ENCODE data around the gene TPM3. TPM values are rescaled to one million over a fixed set of nuclear protein-coding genes. Genes with fewer than 3 reads are reported as not detected.

Gene TPM3
- total RNA-seq, 2 experiments from 2014 or later = 235 to 420 TPM

DNA sequence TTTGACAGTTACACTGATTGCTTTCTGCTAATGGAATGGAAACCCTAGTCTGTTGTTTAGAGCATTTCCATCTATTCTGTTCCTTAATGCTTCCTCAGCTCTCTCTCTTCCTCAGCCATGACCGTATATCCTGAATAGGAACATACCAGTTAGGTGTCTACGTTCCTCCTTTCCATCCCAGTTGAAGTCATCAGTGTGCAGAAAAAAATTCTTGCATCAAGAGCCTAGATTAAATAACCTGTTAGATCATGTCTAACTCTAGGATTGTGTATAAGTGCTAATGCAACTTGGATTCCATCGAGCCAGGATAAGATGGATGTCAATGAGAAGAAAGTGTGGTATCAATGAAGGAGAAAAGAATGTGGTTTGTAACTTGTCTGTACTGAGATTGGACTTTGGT, 47.6 kb upstream of the TPM3 start:
- Histone ChIP-seq H3K27ac (ENCODE audit: low read depth, low read length, poor library complexity, severe bottlenecking) (no peak overlapping the region), H3K4me1 (ENCODE audit: insufficient read depth, low read length, poor library complexity, severe bottlenecking) (no peaks in the 10 kb centered on the region), H3K36me3 (ENCODE audit: insufficient read depth, low read length) (peaks cover 100% of the 10 kb centered on the region), H3K9me3 (ENCODE audit: low read length) (no peaks in the 10 kb centered on the region), H3K79me2 (ENCODE audit: insufficient read depth, low read depth, low read length) (peaks cover 36% of the 10 kb centered on the region), H2AFZ (ENCODE audit: low read length) (no peak overlapping the region), H3K9me2 (ENCODE audit: insufficient read depth, low read length) (no peaks in the 10 kb centered on the region), H4K20me1 (ENCODE audit: insufficient read depth, low read length) (peaks cover 4% of the 10 kb centered on the region), H3K4me3 (ENCODE audit: low read depth, low read length, poor library complexity, severe bottlenecking) (no peak overlapping the region), H3K4me2 (ENCODE audit: low read length) (no peak overlapping the region)
- POLR2A ChIA-PET = no interaction called here
- BruUV-seq (replicated peaks) = no TSS peak
- CTCF ChIA-PET (ENCODE audit: unreplicated experiment) = no interaction called here
- no peak for DNase-seq (ENCODE audit: low spot score)
- TF ChIP-seq, protein P1, sequence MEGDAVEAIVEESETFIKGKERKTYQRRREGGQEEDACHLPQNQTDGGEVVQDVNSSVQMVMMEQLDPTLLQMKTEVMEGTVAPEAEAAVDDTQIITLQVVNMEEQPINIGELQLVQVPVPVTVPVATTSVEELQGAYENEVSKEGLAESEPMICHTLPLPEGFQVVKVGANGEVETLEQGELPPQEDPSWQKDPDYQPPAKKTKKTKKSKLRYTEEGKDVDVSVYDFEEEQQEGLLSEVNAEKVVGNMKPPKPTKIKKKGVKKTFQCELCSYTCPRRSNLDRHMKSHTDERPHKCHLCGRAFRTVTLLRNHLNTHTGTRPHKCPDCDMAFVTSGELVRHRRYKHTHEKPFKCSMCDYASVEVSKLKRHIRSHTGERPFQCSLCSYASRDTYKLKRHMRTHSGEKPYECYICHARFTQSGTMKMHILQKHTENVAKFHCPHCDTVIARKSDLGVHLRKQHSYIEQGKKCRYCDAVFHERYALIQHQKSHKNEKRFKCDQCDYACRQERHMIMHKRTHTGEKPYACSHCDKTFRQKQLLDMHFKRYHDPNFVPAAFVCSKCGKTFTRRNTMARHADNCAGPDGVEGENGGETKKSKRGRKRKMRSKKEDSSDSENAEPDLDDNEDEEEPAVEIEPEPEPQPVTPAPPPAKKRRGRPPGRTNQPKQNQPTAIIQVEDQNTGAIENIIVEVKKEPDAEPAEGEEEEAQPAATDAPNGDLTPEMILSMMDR (conservative IDR thresholded peaks at IDR 0.05; ENCODE audit: low read length) = no peak
- TF ChIP-seq EZH2phosphoT487 (IDR thresholded peaks at IDR 0.05; ENCODE audit: borderline replicate concordance, low read depth, low read length) = no peak
- intact Hi-C loops (cut with micrococcal nuclease; ENCODE audit: unreplicated experiment) = no loop called here

DNA sequence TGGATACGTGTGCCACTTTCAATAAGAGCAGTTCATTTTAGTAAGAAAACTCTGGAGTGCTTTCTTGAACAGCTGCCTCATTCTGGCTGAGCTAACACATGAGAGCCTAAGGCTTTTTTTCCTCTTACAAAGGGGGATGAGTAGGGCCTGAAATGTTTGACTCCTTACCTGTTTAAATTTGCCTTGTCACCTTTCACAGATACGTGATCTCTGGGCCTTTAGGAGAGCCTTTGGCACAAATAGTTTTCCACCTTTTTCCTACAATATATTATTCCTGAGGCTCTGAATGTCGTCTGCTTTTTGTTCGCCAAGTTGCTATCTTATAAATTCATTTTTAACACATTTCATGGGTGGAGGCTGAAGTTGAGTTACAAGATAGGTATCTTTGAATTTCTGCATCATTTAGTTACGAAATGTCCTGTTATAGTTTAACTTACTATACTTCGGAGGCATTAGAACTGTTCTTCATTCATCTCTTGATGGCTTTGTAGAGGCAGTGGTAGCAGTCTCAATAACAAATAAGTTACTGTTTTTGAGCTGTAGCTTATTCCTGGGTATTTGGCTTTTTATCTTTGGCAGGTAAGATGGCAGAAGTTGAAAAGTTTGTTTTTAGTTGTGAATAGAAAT, 46.1 kb upstream of the TPM3 start:
- intact Hi-C loops (cut with micrococcal nuclease; ENCODE audit: unreplicated experiment) = no loop called here
- CTCF ChIA-PET (ENCODE audit: unreplicated experiment) = no interaction called here
- TF ChIP-seq, protein P1 (conservative IDR thresholded peaks at IDR 0.05; ENCODE audit: low read length) = no peak
- TF ChIP-seq EZH2phosphoT487 (IDR thresholded peaks at IDR 0.05; ENCODE audit: borderline replicate concordance, low read depth, low read length) = no peak
- Histone ChIP-seq H4K20me1 (ENCODE audit: insufficient read depth, low read length) (peaks cover 4% of the 10 kb centered on the region), H3K4me3 (ENCODE audit: low read depth, low read length, poor library complexity, severe bottlenecking) (no peak overlapping the region), H3K4me2 (ENCODE audit: low read length) (no peak overlapping the region), H3K9me3 (ENCODE audit: low read length) (no peaks in the 10 kb centered on the region), H3K27ac (ENCODE audit: low read depth, low read length, poor library complexity, severe bottlenecking) (no peak overlapping the region), H3K36me3 (ENCODE audit: insufficient read depth, low read length) (peaks cover 98% of the 10 kb centered on the region), H2AFZ (ENCODE audit: low read length) (no peak overlapping the region), H3K9me2 (ENCODE audit: insufficient read depth, low read length) (no peaks in the 10 kb centered on the region), H3K79me2 (ENCODE audit: insufficient read depth, low read depth, low read length) (peaks cover 36% of the 10 kb centered on the region), H3K4me1 (ENCODE audit: insufficient read depth, low read length, poor library complexity, severe bottlenecking) (no peaks in the 10 kb centered on the region)
- no peak for DNase-seq (ENCODE audit: low spot score)
- TSS peak; percentile 4 for BruUV-seq (replicated peaks)
- POLR2A ChIA-PET = no interaction called here

DNA sequence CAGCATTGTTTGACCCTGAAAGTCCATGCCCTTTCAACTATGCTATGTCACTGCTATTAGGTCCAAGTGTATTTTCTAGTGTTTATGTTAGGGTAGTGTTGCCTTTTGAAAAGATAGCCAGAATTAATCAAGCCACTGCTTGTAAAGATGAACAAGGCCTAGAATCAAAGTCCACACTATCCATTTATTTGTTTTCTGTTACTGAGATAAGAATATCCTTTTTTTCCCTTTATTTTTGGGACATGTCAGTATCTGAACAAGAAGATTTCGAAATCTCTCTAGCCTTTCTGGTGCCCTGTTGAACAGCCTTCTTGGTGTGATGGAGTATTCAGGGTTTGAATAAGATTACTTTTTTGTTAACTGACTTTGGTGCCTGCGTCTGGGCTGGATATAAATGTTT, 45.5 kb upstream of the TPM3 start:
- BruUV-seq (replicated peaks) = no TSS peak
- H3K36me3 ChIP-seq (ENCODE audit: insufficient read depth, low read length) = peaks cover 98% of the 10 kb centered on the region
- intact Hi-C loops (cut with micrococcal nuclease; ENCODE audit: unreplicated experiment) = no loop called here
- no peak overlapping the region for H3K27ac ChIP-seq (ENCODE audit: low read depth, low read length, poor library complexity, severe bottlenecking)
- DNase-seq (ENCODE audit: low spot score) = no peak
- TF ChIP-seq, protein P1 (conservative IDR thresholded peaks at IDR 0.05; ENCODE audit: low read length) = no peak
- TF ChIP-seq EZH2phosphoT487 (IDR thresholded peaks at IDR 0.05; ENCODE audit: borderline replicate concordance, low read depth, low read length) = no peak
- no peak overlapping the region for H3K4me3 ChIP-seq (ENCODE audit: low read depth, low read length, poor library complexity, severe bottlenecking)
- H3K9me2 ChIP-seq (ENCODE audit: insufficient read depth, low read length) = no peaks in the 10 kb centered on the region
- no peaks in the 10 kb centered on the region for H3K9me3 ChIP-seq (ENCODE audit: low read length)
- no peak overlapping the region for H3K4me2 ChIP-seq (ENCODE audit: low read length)
- H3K79me2 ChIP-seq (ENCODE audit: insufficient read depth, low read depth, low read length) = peaks cover 39% of the 10 kb centered on the region
- H3K4me1 ChIP-seq (ENCODE audit: insufficient read depth, low read length, poor library complexity, severe bottlenecking) = no peaks in the 10 kb centered on the region
- H4K20me1 ChIP-seq (ENCODE audit: insufficient read depth, low read length) = peaks cover 4% of the 10 kb centered on the region
- ChIA-PET CTCF (ENCODE audit: unreplicated experiment) (no interaction called here), POLR2A (no interaction called here)
- H2AFZ ChIP-seq (ENCODE audit: low read length) = no peak overlapping the region

All from OCI-LY7 (cell line).